CMK (cell line): ENCODE results near the gene IL17RE.
"Not testable (repeated sequence)": the region's sequence is repeated elsewhere in the genome, so short reads cannot be mapped to it uniquely, and the experiment has no call there.

Source experiments
- DNase-seq: peaks from one replicate; pipeline ENCODE4 v3.0.0-alpha.2; 2010; ENCODE audit warnings: low read depth

IL17RE gene

GRCh38 chr3:9881441-9881840 lies 21.2 kb upstream of the IL17RE start:
- DNase-seq = no peak

- no peak for DNase-seq
These were observed 18.7 kb upstream of the IL17RE start for GRCh38 chr3:9883706-9884554.

GRCh38 chr3:9884555-9885165 lies 18.0 kb upstream of the IL17RE start:
- no peak for DNase-seq

GRCh38 chr3:9886328-9886727 lies 16.3 kb upstream of the IL17RE start:
- no peak for DNase-seq

- DNase-seq = no peak
These were observed 15.2 kb upstream of the IL17RE start for GRCh38 chr3:9887480-9887879.

GRCh38 chr3:9888540-9888939 lies 14.1 kb upstream of the IL17RE start:
- no peak for DNase-seq

GRCh38 chr3:9889405-9889804 lies 13.2 kb upstream of the IL17RE start:
- DNase-seq = no peak

- peak; percentile 78 for DNase-seq
These were observed 12.2 kb upstream of the IL17RE start, which contains the start of gene JAGN1 for GRCh38 chr3:9890249-9891071. Gene JAGN1, plus strand, starts transcription at chr3:9890610. Its CDS starts 113 bp downstream, at chr3:9890723.

GRCh38 chr3:9891072-9891622 lies 11.5 kb upstream of the IL17RE start:
- DNase-seq = no peak

- DNase-seq = no peak
These were observed 8.9 kb upstream of the IL17RE start for GRCh38 chr3:9893739-9894138.

- not testable (repeated sequence) for DNase-seq
These were observed 6.9 kb upstream of the IL17RE start for GRCh38 chr3:9895715-9896114.

- not testable (repeated sequence) for DNase-seq
These were observed 5.8 kb upstream of the IL17RE start for GRCh38 chr3:9896755-9897407.

GRCh38 chr3:9897408-9898372 lies 5.0 kb upstream of the IL17RE start:
- DNase-seq = peak; percentile 70

GRCh38 chr3:9898467-9899241 lies 4.0 kb upstream of the IL17RE start:
- no peak for DNase-seq

- DNase-seq = no peak
These were observed 3.3 kb upstream of the IL17RE start for GRCh38 chr3:9899289-9899791.

- DNase-seq = not testable (repeated sequence)
These were observed 1.7 kb upstream of the IL17RE start for GRCh38 chr3:9900965-9901415.

GRCh38 chr3:9901967-9902366 lies 681 bp upstream of the IL17RE start:
- DNase-seq = peak; percentile 66

GRCh38 chr3:9903238-9903624 lies 583 bp downstream of the IL17RE start:
- no peak for DNase-seq

GRCh38 chr3:9903904-9904303 lies 1.3 kb downstream of the IL17RE start:
- no peak for DNase-seq
